ENCODE measurements around the gene ZFYVE28.

GRCh38 chr4:2356123-2357069 lies 62.0 kb downstream of the ZFYVE28 start:
- TF ChIP-seq ZNF274 (IDR thresholded peaks at IDR 0.05; ENCODE audit: low read depth, low read length) (no peak), YY1 (IDR thresholded peaks at IDR 0.05; ENCODE audit: insufficient read depth, insufficient read length) (no peak)
